HG03378 (cell line): ENCODE measurements around the gene KIF3B.
"Not testable (repeated sequence)": the region's sequence is repeated elsewhere in the genome, so short reads cannot be mapped to it uniquely, and the experiment has no call there.

ENCODE experiments used
- ATAC-seq: cut with Tn5 transposase; IDR thresholded peaks from one replicate; pipeline ENCODE4 v1.9.1; 2021; ENCODE audit warnings: mild to moderate bottlenecking, moderate library complexity; ENCODE audit not compliant: unreplicated experiment

The KIF3B gene

GRCh38 chr20:32246208-32246607 is 31.2 kb upstream of the KIF3B start:
- ATAC-seq = not testable (repeated sequence)

- no peak for ATAC-seq
Observed at GRCh38 chr20:32248043-32248442, 29.4 kb upstream of the KIF3B start.

GRCh38 chr20:32249030-32249738 is 28.3 kb upstream of the KIF3B start:
- no peak for ATAC-seq

GRCh38 chr20:32251470-32251869 is 26.0 kb upstream of the KIF3B start:
- ATAC-seq = no peak

- ATAC-seq = no peak
Observed at GRCh38 chr20:32252189-32252588, 25.3 kb upstream of the KIF3B start.

GRCh38 chr20:32260973-32261372 is 16.5 kb upstream of the KIF3B start:
- ATAC-seq = not testable (repeated sequence)

GRCh38 chr20:32261644-32262043 is 15.8 kb upstream of the KIF3B start:
- no peak for ATAC-seq

- no peak for ATAC-seq
Observed at GRCh38 chr20:32263398-32263954, 14.0 kb upstream of the KIF3B start.

- ATAC-seq = no peak
Observed at GRCh38 chr20:32271620-32272019, 5.8 kb upstream of the KIF3B start.

- no peak for ATAC-seq
Observed at GRCh38 chr20:32274359-32274758, 3.1 kb upstream of the KIF3B start.

GRCh38 chr20:32275163-32275562 is 2.3 kb upstream of the KIF3B start:
- ATAC-seq = not testable (repeated sequence)

- peak; percentile 71 for ATAC-seq
Observed at GRCh38 chr20:32278199-32278643, 770 bp downstream of the KIF3B start.

- no peak for ATAC-seq
Observed at GRCh38 chr20:32281711-32282110, 4.3 kb downstream of the KIF3B start.

GRCh38 chr20:32282461-32282860 is 5.0 kb downstream of the KIF3B start:
- ATAC-seq = no peak

GRCh38 chr20:32285082-32285620 is 7.7 kb downstream of the KIF3B start:
- peak; percentile 34 for ATAC-seq

GRCh38 chr20:32285621-32286371 is 8.3 kb downstream of the KIF3B start:
- peak; percentile 64 for ATAC-seq

GRCh38 chr20:32287231-32287638 is 9.8 kb downstream of the KIF3B start:
- no peak for ATAC-seq

- no peak for ATAC-seq
Observed at GRCh38 chr20:32288225-32288849, 10.9 kb downstream of the KIF3B start.

- not testable (repeated sequence) for ATAC-seq
Observed at GRCh38 chr20:32289299-32289660, 11.8 kb downstream of the KIF3B start.

GRCh38 chr20:32289661-32290431 is 12.4 kb downstream of the KIF3B start:
- no peak for ATAC-seq
